ENCODE data around the gene PDK1. TPM values are rescaled to one million over a fixed set of nuclear protein-coding genes. Genes with fewer than 3 reads are reported as not detected.

The PDK1 gene
- total and polyA plus RNA-seq, 2 experiments from 2014 or later, result 25.6 to 42.0 TPM

DNA sequence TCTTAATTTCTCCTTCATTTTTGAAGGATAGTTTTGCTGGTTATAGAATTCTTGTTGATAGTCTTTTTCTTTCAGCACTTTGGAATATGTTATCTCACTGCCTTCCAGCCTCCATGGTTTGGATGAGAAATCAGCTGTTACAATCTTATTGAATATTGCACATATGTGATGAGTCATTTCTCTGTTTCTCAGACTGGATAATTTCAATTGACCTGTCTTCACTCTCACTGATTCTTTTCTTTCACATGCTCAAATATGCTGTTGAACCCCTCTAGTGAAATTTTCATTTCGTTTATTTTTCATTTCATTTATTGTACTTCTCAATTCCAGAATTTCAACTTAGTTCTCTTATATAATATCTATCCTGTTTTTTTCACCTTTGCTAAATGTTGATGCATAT lies 22.2 kb downstream of the PDK1 start:
- H2AFZ ChIP-seq, result no peak overlapping the region
- no peak overlapping the region for H3K4me3 Mint-ChIP-seq
- H3K27me3 Mint-ChIP-seq (ENCODE audit: insufficient read depth, low read depth, poor library complexity), result peaks cover 6% of the 10 kb centered on the region
- no peaks in the 10 kb centered on the region for H3K9me2 ChIP-seq (ENCODE audit: insufficient read depth)
- no peak overlapping the region for H3K4me2 ChIP-seq
- H3K27ac Mint-ChIP-seq, result no peak overlapping the region
- H3K4me3 ChIP-seq, result no peak overlapping the region
- H3K79me2 ChIP-seq (replicated peaks; ENCODE audit: insufficient read depth), result peaks cover 27% of the 10 kb centered on the region
- no peaks in the 10 kb centered on the region for H3K27me3 ChIP-seq (ENCODE audit: insufficient read depth)
- peaks cover 35% of the 10 kb centered on the region; the same call in 2 of the 3 replicates for H3K9me3 Mint-ChIP-seq
- H3K27ac ChIP-seq (ENCODE audit: low read depth), result no peak overlapping the region
- H3K36me3 Mint-ChIP-seq (ENCODE audit: low read depth), result peaks cover 77% of the 10 kb centered on the region
- H4K20me1 ChIP-seq (replicated peaks; ENCODE audit: insufficient read depth), result no peaks in the 10 kb centered on the region
- no peaks in the 10 kb centered on the region for H3F3A ChIP-seq (replicated peaks; ENCODE audit: low read depth)
- 0 out of 2 replicates have a peak, but pooled peaks cover 12% of the 10 kb centered on the region for H3K4me1 ChIP-seq (ENCODE audit: insufficient read depth)
- ATAC-seq (no peak), DNase-seq (ENCODE audit: low spot score) (no peak)
- no peak for TF ChIP-seq STAT1 (IDR thresholded peaks at IDR 0.05; ENCODE audit: unreplicated experiment)
- TF ChIP-seq ZNF114 (CRISPR knock-in tag; IDR thresholded peaks at IDR 0.05), result no peak
- TF ChIP-seq, protein P1, sequence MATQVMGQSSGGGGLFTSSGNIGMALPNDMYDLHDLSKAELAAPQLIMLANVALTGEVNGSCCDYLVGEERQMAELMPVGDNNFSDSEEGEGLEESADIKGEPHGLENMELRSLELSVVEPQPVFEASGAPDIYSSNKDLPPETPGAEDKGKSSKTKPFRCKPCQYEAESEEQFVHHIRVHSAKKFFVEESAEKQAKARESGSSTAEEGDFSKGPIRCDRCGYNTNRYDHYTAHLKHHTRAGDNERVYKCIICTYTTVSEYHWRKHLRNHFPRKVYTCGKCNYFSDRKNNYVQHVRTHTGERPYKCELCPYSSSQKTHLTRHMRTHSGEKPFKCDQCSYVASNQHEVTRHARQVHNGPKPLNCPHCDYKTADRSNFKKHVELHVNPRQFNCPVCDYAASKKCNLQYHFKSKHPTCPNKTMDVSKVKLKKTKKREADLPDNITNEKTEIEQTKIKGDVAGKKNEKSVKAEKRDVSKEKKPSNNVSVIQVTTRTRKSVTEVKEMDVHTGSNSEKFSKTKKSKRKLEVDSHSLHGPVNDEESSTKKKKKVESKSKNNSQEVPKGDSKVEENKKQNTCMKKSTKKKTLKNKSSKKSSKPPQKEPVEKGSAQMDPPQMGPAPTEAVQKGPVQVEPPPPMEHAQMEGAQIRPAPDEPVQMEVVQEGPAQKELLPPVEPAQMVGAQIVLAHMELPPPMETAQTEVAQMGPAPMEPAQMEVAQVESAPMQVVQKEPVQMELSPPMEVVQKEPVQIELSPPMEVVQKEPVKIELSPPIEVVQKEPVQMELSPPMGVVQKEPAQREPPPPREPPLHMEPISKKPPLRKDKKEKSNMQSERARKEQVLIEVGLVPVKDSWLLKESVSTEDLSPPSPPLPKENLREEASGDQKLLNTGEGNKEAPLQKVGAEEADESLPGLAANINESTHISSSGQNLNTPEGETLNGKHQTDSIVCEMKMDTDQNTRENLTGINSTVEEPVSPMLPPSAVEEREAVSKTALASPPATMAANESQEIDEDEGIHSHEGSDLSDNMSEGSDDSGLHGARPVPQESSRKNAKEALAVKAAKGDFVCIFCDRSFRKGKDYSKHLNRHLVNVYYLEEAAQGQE (IDR thresholded peaks at IDR 0.05; ENCODE audit: unreplicated experiment), result no peak
- peaks cover 14% of the 10 kb centered on the region for H3K4me1 Mint-ChIP-seq
- 0 out of 2 replicates have a peak, but pooled peaks cover 11% of the 10 kb centered on the region for H3K36me3 ChIP-seq (ENCODE audit: insufficient read depth)

DNA sequence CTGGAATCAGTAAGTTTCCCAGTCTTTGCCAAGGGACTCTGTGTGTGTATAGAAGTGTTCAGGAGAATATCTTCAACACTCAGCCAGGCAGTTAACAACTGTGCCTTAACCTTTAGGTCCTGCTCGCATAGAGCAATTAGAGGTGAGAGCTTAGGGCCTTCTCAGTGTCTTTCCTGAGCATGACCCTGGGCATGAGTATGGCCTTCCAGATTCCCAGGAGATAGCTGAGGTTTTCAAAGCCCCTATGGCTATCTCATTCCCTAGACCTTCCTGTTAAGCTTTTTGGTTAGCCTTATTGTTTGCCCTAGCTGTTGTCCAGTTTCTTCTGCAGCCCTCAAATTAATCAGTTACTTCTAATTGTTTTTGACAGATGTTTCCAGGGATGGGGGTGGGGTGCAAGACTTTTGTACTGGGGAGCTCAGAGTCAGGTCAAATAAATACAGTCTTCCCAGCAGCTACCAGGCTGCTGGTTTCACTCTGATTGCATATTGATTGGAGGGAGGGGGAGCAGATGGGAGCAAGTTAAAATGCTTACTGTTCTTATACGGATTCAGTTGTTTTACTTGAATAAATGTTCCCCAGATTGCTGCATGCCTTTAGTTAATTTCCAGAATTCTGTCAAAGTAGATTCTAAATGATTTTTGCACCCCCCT lies 23.1 kb downstream of the PDK1 start:
- no peak overlapping the region for H3K4me3 ChIP-seq
- ATAC-seq (peak; percentile 59), DNase-seq (ENCODE audit: low spot score) (no peak)
- 0 out of 2 replicates have a peak, but pooled peaks cover 12% of the 10 kb centered on the region for H3K4me1 ChIP-seq (ENCODE audit: insufficient read depth)
- peaks cover 69% of the 10 kb centered on the region for H3K36me3 Mint-ChIP-seq (ENCODE audit: low read depth)
- H3K4me3 Mint-ChIP-seq, result no peak overlapping the region
- no peaks in the 10 kb centered on the region for H4K20me1 ChIP-seq (replicated peaks; ENCODE audit: insufficient read depth)
- H3K4me1 Mint-ChIP-seq, result peaks cover 14% of the 10 kb centered on the region
- H3K9me2 ChIP-seq (ENCODE audit: insufficient read depth), result no peaks in the 10 kb centered on the region
- no peak overlapping the region for H2AFZ ChIP-seq
- H3F3A ChIP-seq (replicated peaks; ENCODE audit: low read depth), result no peaks in the 10 kb centered on the region
- H3K9me3 Mint-ChIP-seq, result peaks cover 33% of the 10 kb centered on the region; the same call in 2 of the 3 replicates
- H3K79me2 ChIP-seq (replicated peaks; ENCODE audit: insufficient read depth), result peaks cover 27% of the 10 kb centered on the region
- peak overlapping the region; percentile 58; the same call in 1 of the 2 replicates for H3K27ac Mint-ChIP-seq
- H3K36me3 ChIP-seq (ENCODE audit: insufficient read depth), result 0 out of 2 replicates have a peak, but pooled peaks cover 11% of the 10 kb centered on the region
- no peak overlapping the region for H3K27ac ChIP-seq (ENCODE audit: low read depth)
- H3K27me3 Mint-ChIP-seq (ENCODE audit: insufficient read depth, low read depth, poor library complexity), result peaks cover 6% of the 10 kb centered on the region
- H3K4me2 ChIP-seq, result peak overlapping the region; percentile 7; the same call in 1 of the 2 replicates
- no peaks in the 10 kb centered on the region for H3K27me3 ChIP-seq (ENCODE audit: insufficient read depth)
- no peak for TF ChIP-seq CREB1 (CRISPR knock-in tag; IDR thresholded peaks at IDR 0.05; ENCODE audit: low read depth)
- TF ChIP-seq ZNF114 (CRISPR knock-in tag; IDR thresholded peaks at IDR 0.05), result no peak
- TF ChIP-seq STAT1 (IDR thresholded peaks at IDR 0.05; ENCODE audit: unreplicated experiment), result no peak
- no peak for TF ChIP-seq EZH2 (IDR thresholded peaks at IDR 0.05; ENCODE audit: low read depth, unreplicated experiment)
- TF ChIP-seq, protein P1 (IDR thresholded peaks at IDR 0.05; ENCODE audit: unreplicated experiment), result no peak
- no peak for TF ChIP-seq JUNB (IDR thresholded peaks at IDR 0.05; ENCODE audit: unreplicated experiment)
- TF ChIP-seq EZH2phosphoT487 (IDR thresholded peaks at IDR 0.05; ENCODE audit: unreplicated experiment), result no peak
